ENCODE data around the gene DSE. TPM values are rescaled to one million over a fixed set of nuclear protein-coding genes. Genes with fewer than 3 reads are reported as not detected.
"Not testable (repeated sequence)": the region's sequence is repeated elsewhere in the genome, so short reads cannot be mapped to it uniquely, and the experiment has no call there.

The DSE gene
- polyA plus RNA-seq, 1 donor from 2014 or later: 15.0 TPM

DNA sequence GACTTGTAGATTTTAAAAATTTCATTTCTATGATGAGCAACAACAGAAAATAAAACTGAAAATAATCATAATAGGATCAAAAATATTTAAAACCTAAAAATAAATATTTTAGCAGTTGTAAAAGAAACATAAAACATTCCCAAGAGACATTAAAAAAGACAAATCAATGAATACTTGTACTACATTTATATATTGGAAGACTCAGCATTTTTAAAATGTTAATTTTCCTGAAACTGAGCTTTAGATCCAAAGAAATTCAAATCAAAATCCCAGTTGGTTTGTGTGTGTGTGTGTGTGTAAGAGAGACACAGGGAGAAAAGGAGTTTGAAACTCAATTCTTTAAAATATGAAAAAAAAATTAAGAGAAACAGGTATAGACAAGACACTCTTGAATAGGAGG lies 38.7 kb upstream of the DSE start:
- Histone ChIP-seq H2AFZ (ENCODE audit: low read depth, low read length) (no peak overlapping the region), H3K9me3 (ENCODE audit: low read length) (no peaks in the 10 kb centered on the region), H3K4me3 (ENCODE audit: low read length) (no peak overlapping the region), H3K9me2 (ENCODE audit: insufficient read depth, low read length) (no peaks in the 10 kb centered on the region), H3K4me2 (ENCODE audit: low read length) (no peak overlapping the region), H3K9ac (ENCODE audit: low read length) (no peak overlapping the region), H3K27me3 (ENCODE audit: insufficient read depth, low read depth, low read length) (no peaks in the 10 kb centered on the region), H3F3A (ENCODE audit: insufficient read depth, low read length, poor library complexity, severe bottlenecking) (no peaks in the 10 kb centered on the region), H3K27ac (ENCODE audit: low read length) (no peak overlapping the region), H3K79me2 (replicated peaks; ENCODE audit: insufficient read depth, low read length) (no peaks in the 10 kb centered on the region), H4K20me1 (ENCODE audit: insufficient read depth) (no peaks in the 10 kb centered on the region), H3K36me3 (ENCODE audit: insufficient read depth, low read length) (no peaks in the 10 kb centered on the region)
- TF ChIP-seq EP300 (conservative IDR thresholded peaks at IDR 0.05; ENCODE audit: poor library complexity, severe bottlenecking) (no peak), EZH2 (IDR thresholded peaks at IDR 0.05; ENCODE audit: borderline replicate concordance, insufficient read depth, low read length, poor library complexity, severe bottlenecking) (no peak), TAF1 (IDR thresholded peaks at IDR 0.05; ENCODE audit: low read depth) (no peak), POLR2AphosphoS5 (IDR thresholded peaks at IDR 0.05) (no peak), SMC3 (conservative IDR thresholded peaks at IDR 0.05; ENCODE audit: poor library complexity) (no peak), RAD21 (conservative IDR thresholded peaks at IDR 0.05) (no peak), MXI1 (conservative IDR thresholded peaks at IDR 0.05; ENCODE audit: poor library complexity, severe bottlenecking) (no peak)
- TF ChIP-seq, protein P1, sequence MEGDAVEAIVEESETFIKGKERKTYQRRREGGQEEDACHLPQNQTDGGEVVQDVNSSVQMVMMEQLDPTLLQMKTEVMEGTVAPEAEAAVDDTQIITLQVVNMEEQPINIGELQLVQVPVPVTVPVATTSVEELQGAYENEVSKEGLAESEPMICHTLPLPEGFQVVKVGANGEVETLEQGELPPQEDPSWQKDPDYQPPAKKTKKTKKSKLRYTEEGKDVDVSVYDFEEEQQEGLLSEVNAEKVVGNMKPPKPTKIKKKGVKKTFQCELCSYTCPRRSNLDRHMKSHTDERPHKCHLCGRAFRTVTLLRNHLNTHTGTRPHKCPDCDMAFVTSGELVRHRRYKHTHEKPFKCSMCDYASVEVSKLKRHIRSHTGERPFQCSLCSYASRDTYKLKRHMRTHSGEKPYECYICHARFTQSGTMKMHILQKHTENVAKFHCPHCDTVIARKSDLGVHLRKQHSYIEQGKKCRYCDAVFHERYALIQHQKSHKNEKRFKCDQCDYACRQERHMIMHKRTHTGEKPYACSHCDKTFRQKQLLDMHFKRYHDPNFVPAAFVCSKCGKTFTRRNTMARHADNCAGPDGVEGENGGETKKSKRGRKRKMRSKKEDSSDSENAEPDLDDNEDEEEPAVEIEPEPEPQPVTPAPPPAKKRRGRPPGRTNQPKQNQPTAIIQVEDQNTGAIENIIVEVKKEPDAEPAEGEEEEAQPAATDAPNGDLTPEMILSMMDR (IDR thresholded peaks at IDR 0.05; ENCODE audit: poor library complexity, severe bottlenecking): no peak
- TF ChIP-seq, protein P2, sequence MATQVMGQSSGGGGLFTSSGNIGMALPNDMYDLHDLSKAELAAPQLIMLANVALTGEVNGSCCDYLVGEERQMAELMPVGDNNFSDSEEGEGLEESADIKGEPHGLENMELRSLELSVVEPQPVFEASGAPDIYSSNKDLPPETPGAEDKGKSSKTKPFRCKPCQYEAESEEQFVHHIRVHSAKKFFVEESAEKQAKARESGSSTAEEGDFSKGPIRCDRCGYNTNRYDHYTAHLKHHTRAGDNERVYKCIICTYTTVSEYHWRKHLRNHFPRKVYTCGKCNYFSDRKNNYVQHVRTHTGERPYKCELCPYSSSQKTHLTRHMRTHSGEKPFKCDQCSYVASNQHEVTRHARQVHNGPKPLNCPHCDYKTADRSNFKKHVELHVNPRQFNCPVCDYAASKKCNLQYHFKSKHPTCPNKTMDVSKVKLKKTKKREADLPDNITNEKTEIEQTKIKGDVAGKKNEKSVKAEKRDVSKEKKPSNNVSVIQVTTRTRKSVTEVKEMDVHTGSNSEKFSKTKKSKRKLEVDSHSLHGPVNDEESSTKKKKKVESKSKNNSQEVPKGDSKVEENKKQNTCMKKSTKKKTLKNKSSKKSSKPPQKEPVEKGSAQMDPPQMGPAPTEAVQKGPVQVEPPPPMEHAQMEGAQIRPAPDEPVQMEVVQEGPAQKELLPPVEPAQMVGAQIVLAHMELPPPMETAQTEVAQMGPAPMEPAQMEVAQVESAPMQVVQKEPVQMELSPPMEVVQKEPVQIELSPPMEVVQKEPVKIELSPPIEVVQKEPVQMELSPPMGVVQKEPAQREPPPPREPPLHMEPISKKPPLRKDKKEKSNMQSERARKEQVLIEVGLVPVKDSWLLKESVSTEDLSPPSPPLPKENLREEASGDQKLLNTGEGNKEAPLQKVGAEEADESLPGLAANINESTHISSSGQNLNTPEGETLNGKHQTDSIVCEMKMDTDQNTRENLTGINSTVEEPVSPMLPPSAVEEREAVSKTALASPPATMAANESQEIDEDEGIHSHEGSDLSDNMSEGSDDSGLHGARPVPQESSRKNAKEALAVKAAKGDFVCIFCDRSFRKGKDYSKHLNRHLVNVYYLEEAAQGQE (IDR thresholded peaks at IDR 0.05; ENCODE audit: borderline replicate concordance): no peak

DNA sequence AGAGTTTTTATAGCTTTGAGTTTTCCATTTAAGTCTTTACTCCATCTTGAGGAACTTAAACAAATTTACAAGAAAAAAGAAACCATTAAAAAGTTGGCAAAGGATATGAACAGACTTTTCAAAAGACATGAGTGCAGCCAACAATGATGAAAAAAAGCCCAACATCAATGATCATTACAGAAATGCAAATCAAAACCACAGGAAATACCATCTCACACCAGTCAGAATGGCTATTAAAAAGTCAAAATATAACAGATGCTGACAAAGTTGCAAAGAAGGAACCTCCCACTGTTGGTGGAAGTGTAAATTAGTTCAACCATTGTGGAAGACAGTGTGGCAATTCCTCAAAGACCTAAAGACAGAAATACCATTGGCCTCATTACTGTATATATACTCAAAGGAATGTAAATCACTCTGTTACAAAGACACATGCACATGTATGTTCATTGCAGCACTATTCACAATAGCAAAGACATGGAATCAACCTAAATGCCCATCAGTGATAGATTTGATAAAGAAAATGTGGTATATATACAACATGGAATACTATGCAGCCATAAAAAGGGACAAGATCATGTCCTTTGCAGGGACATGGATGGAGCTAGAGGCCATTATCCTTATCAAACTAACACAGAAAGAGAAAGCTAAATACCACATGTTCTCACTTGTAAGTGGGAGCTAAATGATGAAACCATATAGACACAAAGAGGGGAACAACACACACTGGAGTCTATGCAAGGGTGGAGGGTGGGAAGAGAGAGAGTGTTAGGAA lies 35.9 kb upstream of the DSE start:
- H3K27me3 ChIP-seq (ENCODE audit: insufficient read depth, low read depth, low read length); H4K20me1 ChIP-seq (ENCODE audit: insufficient read depth); H3K36me3 ChIP-seq (ENCODE audit: insufficient read depth, low read length); H2AFZ ChIP-seq (ENCODE audit: low read depth, low read length); H3K9me2 ChIP-seq (ENCODE audit: insufficient read depth, low read length); H3K9ac ChIP-seq (ENCODE audit: low read length); H3K79me2 ChIP-seq (replicated peaks; ENCODE audit: insufficient read depth, low read length); H3K9me3 ChIP-seq (ENCODE audit: low read length); H3K4me3 ChIP-seq (ENCODE audit: low read length); H3K4me2 ChIP-seq (ENCODE audit: low read length); H3K27ac ChIP-seq (ENCODE audit: low read length); H3F3A ChIP-seq (ENCODE audit: insufficient read depth, low read length, poor library complexity, severe bottlenecking): not testable (repeated sequence)

Data from neural cell (in vitro differentiated cells).